Activated naive CD8-positive, alpha-beta T cell (primary cell): Measurements from ENCODE around the gene KBTBD4.
A peak's percentile ranks its signal among the peaks of the same experiment; 100 is the strongest.
"Not testable (repeated sequence)": the region's sequence is repeated elsewhere in the genome, so short reads cannot be mapped to it uniquely, and the experiment has no call there.

Experiments used
- H3K27ac Mint-ChIP-seq: one replicate; pipeline ENCODE4 v1.8.0; 2021; ENCODE audit warnings: mixed read lengths
- H3K27me3 Mint-ChIP-seq: one replicate; pipeline ENCODE4 v1.8.0; 2021; ENCODE audit warnings: mixed read lengths
- H3K36me3 Mint-ChIP-seq: one replicate; pipeline ENCODE4 v1.8.0; 2021; ENCODE audit warnings: mixed read lengths
- H3K4me1 Mint-ChIP-seq: one replicate; pipeline ENCODE4 v1.8.0; 2021; ENCODE audit warnings: low read depth, mixed read lengths
- H3K4me3 Mint-ChIP-seq: one replicate; pipeline ENCODE4 v1.8.0; 2021; ENCODE audit warnings: mild to moderate bottlenecking, mixed read lengths
- H3K9me3 Mint-ChIP-seq: one replicate; pipeline ENCODE4 v1.8.0; 2021; ENCODE audit warnings: low read depth, mixed read lengths

KBTBD4 gene

GRCh38 chr11:47553406-47553743, 25.4 kb downstream of the KBTBD4 start:
- Mint-ChIP-seq H3K4me3 (peak overlapping the region; percentile 85), H3K36me3 (peaks cover 8% of the 10 kb centered on the region), H3K27me3 (no peaks in the 10 kb centered on the region), H3K9me3 (no peaks in the 10 kb centered on the region), H3K27ac (peak overlapping the region; percentile 76), H3K4me1 (peaks cover 32% of the 10 kb centered on the region)

DNA sequence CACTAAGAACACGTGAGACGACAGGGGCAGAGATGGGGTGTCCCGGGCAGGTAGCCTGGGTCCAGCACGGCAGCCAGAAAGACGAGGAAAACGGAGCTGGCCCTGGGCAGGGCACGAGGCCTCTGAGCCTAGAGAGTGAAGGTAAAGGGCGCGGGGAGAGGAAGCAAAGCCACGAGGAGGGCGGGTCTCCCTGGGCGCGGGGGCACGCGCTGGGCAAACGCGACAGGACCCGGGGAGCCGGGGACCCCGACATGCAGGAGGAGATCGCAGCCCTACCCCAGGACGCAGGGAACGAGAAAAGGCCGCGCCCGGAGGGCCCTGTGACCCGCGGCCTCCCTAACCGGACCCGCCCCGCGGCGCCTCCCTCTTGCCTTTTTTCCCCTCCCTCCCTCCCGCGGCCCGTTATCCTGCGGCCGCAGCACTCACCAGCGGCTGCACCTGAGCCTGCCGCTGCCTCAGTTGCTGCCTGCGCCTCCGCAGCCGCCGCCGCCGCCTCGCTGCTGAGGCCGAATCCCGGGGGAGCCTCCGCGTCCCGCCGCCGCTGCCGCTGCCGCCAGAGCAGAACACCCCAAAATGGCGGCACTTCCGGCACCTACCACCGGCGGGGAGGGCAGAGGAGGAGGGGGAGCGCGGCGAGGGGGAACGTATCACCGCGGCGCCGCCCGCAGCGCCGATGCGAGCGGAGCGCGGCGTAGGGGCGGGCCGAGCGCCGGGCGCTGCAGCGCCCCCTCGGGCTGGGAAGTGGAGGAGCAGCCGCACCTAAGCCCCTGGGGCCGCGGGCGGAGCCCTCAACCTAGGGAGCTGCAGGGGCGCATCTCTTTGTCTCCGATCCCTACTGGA, 26.0 kb downstream of the KBTBD4 start, which contains the start of gene CELF1:
TSS of gene CELF1 (minus strand) at position 567 of the 840 bp plus-strand sequence. CDS start 53,609 bp downstream, outside the sequence.
- Mint-ChIP-seq H3K36me3 (peaks cover 8% of the 10 kb centered on the region), H3K9me3 (no peaks in the 10 kb centered on the region), H3K27ac (peak within 1 kb of the TSS; percentile 95), H3K4me3 (peak within 1 kb of the TSS; percentile 97), H3K4me1 (peaks cover 38% of the 10 kb centered on the region), H3K27me3 (no peaks in the 10 kb centered on the region)

DNA sequence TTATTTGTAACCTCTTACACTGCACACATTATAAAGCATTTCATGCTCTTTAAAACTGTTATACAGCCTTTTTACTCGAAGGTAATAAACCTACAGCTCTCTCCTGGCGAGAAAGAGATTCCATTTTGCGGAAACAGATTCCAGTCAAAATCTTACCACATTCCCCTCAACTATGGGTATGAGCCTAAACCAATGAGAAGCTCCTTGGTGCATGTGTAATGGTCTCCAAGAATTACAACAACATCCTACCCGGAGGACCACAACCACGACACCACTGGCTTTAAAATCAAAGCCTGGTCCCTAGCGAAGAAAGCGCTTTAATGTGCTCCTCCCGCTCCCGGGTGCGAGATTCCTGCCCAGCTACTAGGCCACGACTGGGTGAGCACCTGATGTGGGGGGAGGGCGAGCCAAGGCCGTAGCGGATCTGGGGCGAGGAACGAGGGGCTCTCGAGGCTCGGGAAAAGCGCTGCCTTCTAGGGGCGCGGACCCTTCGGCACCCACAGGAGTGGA, 26.7 kb downstream of the KBTBD4 start:
- H3K27me3 Mint-ChIP-seq: no peaks in the 10 kb centered on the region

DNA sequence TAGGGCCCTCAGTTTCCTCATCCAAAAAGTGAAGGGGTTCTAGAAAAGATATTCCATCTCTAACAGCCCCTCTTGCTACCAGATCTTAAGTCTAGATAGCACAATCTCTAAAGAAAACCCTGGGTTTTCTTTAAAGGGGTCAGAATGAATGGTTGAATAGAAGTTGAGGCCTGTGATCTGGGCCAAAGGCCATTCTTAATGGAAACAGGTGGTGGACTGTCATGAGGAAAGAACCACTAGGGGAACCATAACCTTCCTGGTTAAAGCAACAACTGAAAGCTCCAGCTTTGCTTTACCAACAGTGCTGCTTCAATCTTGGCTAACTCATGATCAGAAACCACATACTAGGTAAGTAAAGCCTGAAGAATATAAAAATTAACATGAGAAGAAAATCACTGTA, 27.7 kb downstream of the KBTBD4 start:
- Mint-ChIP-seq H3K9me3 (no peaks in the 10 kb centered on the region), H3K4me3 (peak overlapping the region; percentile 97), H3K27me3 (no peaks in the 10 kb centered on the region), H3K36me3 (peaks cover 10% of the 10 kb centered on the region), H3K27ac (peak overlapping the region; percentile 95), H3K4me1 (peaks cover 50% of the 10 kb centered on the region)

More for the DNA sequence above, 26.7 kb downstream of the KBTBD4 start:
- Mint-ChIP-seq H3K9me3 (no peaks in the 10 kb centered on the region), H3K4me3 (peak overlapping the region; percentile 97), H3K27ac (peak overlapping the region; percentile 95), H3K4me1 (peaks cover 43% of the 10 kb centered on the region), H3K36me3 (peaks cover 9% of the 10 kb centered on the region)

DNA sequence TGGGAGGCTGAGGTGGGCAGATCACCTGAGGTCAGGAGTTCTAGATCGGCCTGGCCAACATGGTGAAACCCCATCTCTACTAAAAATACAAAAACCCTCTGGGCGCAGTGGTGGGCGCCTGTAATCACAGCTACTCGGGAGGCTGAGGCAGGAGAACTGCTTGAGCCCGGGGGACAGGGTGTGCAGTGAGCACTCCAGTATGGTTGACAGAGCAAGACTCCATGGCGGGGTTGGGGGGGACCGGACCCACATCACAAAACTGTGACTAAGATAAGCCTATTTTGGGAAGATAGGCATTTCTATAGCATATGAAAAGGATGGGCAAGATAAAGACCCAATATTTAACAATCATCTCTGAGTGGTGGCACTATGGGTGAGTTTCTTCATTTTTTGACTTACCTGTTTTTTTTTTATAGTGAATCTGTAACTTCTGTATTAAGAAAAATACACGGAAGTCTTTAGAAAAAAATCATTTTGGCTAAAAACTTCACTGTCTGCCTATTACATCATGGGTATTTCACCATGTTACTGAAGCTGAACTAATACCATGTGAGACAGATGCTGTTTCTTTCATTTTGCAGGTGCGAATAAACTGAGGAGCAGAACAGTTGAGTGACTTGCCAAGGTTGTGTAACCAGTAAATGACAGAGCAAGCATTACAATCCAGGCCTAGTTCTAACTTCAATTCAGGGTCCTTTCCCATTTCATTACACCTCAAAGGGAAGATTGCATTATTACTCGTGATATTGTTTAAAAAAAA, 28.3 kb downstream of the KBTBD4 start:
- Mint-ChIP-seq H3K4me3 (peak overlapping the region; percentile 97), H3K36me3 (peaks cover 10% of the 10 kb centered on the region), H3K27ac (peak overlapping the region; percentile 68), H3K9me3 (no peaks in the 10 kb centered on the region), H3K27me3 (no peaks in the 10 kb centered on the region), H3K4me1 (peaks cover 51% of the 10 kb centered on the region)

GRCh38 chr11:47546274-47546673, 32.5 kb downstream of the KBTBD4 start:
- Mint-ChIP-seq H3K27ac (peak overlapping the region; percentile 28), H3K4me1 (peaks cover 69% of the 10 kb centered on the region)

GRCh38 chr11:47545298-47545697, 33.5 kb downstream of the KBTBD4 start:
- H3K4me3 Mint-ChIP-seq: no peak overlapping the region
- no peak overlapping the region for H3K27ac Mint-ChIP-seq
- H3K27me3 Mint-ChIP-seq: no peaks in the 10 kb centered on the region
- H3K9me3 Mint-ChIP-seq: no peaks in the 10 kb centered on the region
- H3K36me3 Mint-ChIP-seq: peaks cover 5% of the 10 kb centered on the region
- H3K4me1 Mint-ChIP-seq: peaks cover 69% of the 10 kb centered on the region

More at GRCh38 chr11:47546274-47546673, 32.5 kb downstream of the KBTBD4 start:
- not testable (repeated sequence) for H3K27me3 Mint-ChIP-seq, H3K4me3 Mint-ChIP-seq, H3K36me3 Mint-ChIP-seq, H3K9me3 Mint-ChIP-seq

GRCh38 chr11:47541070-47541469, 37.7 kb downstream of the KBTBD4 start:
- peak overlapping the region; percentile 77 for H3K27ac Mint-ChIP-seq
- H3K4me3 Mint-ChIP-seq: peak overlapping the region; percentile 60
- peaks cover 66% of the 10 kb centered on the region for H3K4me1 Mint-ChIP-seq
- peaks cover 3% of the 10 kb centered on the region for H3K36me3 Mint-ChIP-seq
- no peaks in the 10 kb centered on the region for H3K27me3 Mint-ChIP-seq
- no peaks in the 10 kb centered on the region for H3K9me3 Mint-ChIP-seq

DNA sequence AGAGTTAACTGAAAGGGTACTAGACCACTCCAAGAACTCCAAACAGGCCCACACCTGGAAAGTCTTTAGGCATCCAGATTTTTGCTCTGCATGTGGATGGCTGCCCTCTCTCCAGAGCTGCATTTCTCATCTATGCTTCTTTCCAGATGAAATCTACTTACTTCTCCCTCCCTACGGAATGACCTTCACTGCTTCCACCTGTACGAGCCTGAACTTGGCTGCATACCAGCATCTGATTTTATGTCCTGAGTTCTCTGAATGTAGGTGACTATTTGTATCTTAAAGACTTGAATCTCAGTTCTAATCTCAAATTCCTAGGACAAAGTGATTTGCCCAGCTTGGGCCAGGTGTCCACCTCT, 39.1 kb downstream of the KBTBD4 start:
- Mint-ChIP-seq H3K4me1 (peaks cover 66% of the 10 kb centered on the region), H3K4me3 (peak overlapping the region; percentile 60), H3K9me3 (no peaks in the 10 kb centered on the region), H3K36me3 (peaks cover 3% of the 10 kb centered on the region), H3K27me3 (no peaks in the 10 kb centered on the region), H3K27ac (peak overlapping the region; percentile 77)

- Mint-ChIP-seq H3K27me3 (no peaks in the 10 kb centered on the region), H3K36me3 (peaks cover 3% of the 10 kb centered on the region), H3K4me3 (peak overlapping the region; percentile 47), H3K9me3 (no peaks in the 10 kb centered on the region), H3K4me1 (peaks cover 59% of the 10 kb centered on the region), H3K27ac (peak overlapping the region; percentile 77)
These were observed 39.8 kb downstream of the KBTBD4 start for GRCh38 chr11:47538741-47539565.

DNA sequence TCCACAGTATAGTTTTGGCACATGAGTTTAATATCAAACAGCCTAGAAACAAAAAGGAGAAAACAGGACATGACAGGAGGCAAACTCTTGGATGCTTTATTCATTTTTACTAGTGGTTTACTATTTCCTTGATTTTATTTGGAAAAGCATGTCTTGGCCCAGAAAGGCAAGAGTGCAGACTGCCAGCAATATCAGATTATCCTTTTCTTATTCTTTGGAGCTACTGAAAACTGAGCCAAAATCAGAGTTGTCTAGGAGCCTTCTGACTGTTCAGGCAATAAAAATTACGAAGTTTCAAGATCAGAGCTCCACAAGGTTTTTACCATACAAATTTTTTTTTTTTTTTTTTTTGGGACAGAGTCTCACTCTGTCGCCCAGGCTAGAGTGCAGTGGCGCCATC, 41.9 kb downstream of the KBTBD4 start:
- peaks cover 3% of the 10 kb centered on the region for H3K36me3 Mint-ChIP-seq
- no peaks in the 10 kb centered on the region for H3K9me3 Mint-ChIP-seq
- H3K27ac Mint-ChIP-seq: no peak overlapping the region
- H3K4me3 Mint-ChIP-seq: no peak overlapping the region
- H3K27me3 Mint-ChIP-seq: no peaks in the 10 kb centered on the region
- peaks cover 56% of the 10 kb centered on the region for H3K4me1 Mint-ChIP-seq

- no peaks in the 10 kb centered on the region for H3K9me3 Mint-ChIP-seq
- H3K27ac Mint-ChIP-seq: peak overlapping the region; percentile 17
- peaks cover 52% of the 10 kb centered on the region for H3K4me1 Mint-ChIP-seq
- H3K36me3 Mint-ChIP-seq: peaks cover 7% of the 10 kb centered on the region
- H3K4me3 Mint-ChIP-seq: peak overlapping the region; percentile 2
- H3K27me3 Mint-ChIP-seq: no peaks in the 10 kb centered on the region
These were observed 44.0 kb downstream of the KBTBD4 start for GRCh38 chr11:47534704-47535251.

GRCh38 chr11:47533690-47534151, 45.0 kb downstream of the KBTBD4 start:
- H3K4me1 Mint-ChIP-seq: peaks cover 42% of the 10 kb centered on the region
- H3K9me3 Mint-ChIP-seq: no peaks in the 10 kb centered on the region
- no peak overlapping the region for H3K4me3 Mint-ChIP-seq
- peaks cover 6% of the 10 kb centered on the region for H3K36me3 Mint-ChIP-seq
- no peaks in the 10 kb centered on the region for H3K27me3 Mint-ChIP-seq
- no peak overlapping the region for H3K27ac Mint-ChIP-seq

DNA sequence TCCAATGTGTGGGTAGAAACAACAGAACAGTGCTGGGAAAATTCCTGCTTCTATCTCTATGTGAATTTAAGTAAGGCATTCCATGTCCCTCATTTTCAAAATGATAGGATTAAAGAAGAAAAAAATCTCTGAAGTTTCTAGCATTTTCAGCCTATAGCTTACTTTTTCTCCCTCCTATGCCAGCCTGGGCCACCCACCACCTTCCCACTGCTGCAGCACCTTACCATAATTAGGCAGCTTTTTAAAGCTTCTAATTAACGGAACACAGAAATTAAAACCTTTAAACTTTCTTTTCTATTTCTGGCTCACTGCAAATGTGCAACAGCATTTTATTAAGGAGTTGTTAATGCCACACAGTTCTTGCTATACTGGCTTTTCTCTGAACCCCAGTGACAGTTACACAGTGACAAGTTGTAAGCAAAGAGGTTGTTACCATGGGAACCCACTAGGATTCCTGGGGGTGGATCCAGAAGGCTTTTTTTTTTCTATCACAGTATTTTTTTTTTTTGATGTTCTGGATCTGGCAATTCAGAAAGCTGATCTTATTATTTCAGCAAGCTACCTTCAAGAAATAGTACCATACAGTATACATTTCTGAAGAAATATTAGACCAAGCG, 46.1 kb downstream of the KBTBD4 start:
- Mint-ChIP-seq H3K27ac (peak overlapping the region; percentile 16), H3K4me3 (no peak overlapping the region), H3K27me3 (no peaks in the 10 kb centered on the region), H3K36me3 (peaks cover 3% of the 10 kb centered on the region), H3K9me3 (no peaks in the 10 kb centered on the region), H3K4me1 (peaks cover 43% of the 10 kb centered on the region)
